Esophagus muscularis mucosa (tissue), 3 donors: ENCODE data around the gene PRKAG2.

Experiments
- EP300 ChIP-seq: sonication (generic); formaldehyde crosslinking; IDR thresholded peaks from one replicate; pipeline ENCODE4 v1.6.1; 2017; ENCODE audit warnings: antibody characterized with exemption
- TF ChIP-seq, protein P1 (sequence below), 3 experiments: fragments of 200-600 bp in 2 of 3; fragments of 450-650 bp in 1 of 3; sonication (generic) in 2 of 3; IDR thresholded peaks; one replicate each; pipeline ENCODE4 v1.5.1; 2017 to 2019; ENCODE audit warnings: antibody characterized with exemption in 3 of 3, mild to moderate bottlenecking in 2 of 3, moderate library complexity in 1 of 3

DNA sequence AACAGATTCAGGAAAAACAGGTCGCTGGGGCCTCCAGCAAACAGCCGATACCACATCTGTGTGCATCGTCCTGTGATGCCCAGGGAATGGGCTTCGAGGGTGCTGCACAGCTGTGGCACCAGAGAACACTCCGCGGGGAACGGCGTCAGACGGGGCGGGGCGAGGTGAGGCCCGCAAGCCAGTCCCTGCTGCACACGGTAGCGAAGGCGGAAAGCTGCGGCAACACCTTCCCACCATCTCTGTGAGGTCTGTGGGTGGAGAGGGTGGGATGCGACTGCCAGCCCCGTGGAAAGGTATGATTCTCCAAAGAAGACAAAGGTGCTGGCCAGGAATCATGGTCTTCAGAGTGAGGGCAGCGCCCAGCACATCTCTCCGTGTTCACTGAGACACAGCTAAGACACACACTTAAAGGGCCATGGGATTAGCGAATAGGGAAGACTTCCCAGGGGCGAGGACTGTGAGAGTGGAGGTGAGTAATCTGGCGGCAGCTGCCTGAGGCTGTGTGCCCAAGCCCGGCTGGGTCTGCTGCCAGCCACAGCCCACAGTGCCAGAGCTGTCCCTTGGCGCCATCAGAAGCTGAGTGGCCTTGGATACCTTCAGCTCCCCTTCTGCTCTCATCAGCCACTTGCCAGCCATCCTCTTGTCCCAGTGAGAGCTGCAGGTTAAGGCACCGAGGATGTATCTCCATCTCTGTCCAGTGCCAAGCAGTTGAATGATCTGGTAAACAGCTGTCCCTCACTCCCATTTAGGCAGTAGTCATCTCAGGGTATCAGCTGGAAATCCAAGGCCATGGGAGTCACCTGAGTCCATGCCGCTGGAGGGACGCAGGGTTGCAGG, 17.6 kb downstream of the PRKAG2 start:
- TF ChIP-seq, protein P1, sequence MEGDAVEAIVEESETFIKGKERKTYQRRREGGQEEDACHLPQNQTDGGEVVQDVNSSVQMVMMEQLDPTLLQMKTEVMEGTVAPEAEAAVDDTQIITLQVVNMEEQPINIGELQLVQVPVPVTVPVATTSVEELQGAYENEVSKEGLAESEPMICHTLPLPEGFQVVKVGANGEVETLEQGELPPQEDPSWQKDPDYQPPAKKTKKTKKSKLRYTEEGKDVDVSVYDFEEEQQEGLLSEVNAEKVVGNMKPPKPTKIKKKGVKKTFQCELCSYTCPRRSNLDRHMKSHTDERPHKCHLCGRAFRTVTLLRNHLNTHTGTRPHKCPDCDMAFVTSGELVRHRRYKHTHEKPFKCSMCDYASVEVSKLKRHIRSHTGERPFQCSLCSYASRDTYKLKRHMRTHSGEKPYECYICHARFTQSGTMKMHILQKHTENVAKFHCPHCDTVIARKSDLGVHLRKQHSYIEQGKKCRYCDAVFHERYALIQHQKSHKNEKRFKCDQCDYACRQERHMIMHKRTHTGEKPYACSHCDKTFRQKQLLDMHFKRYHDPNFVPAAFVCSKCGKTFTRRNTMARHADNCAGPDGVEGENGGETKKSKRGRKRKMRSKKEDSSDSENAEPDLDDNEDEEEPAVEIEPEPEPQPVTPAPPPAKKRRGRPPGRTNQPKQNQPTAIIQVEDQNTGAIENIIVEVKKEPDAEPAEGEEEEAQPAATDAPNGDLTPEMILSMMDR (IDR thresholded peaks at IDR 0.05), result no peak
- TF ChIP-seq EP300, result no peak
